A673 (cell line): ENCODE data around the gene GABRB1.

Experiments used
- EZH2 ChIP-seq: fragments of 200-600 bp; sonication (generic); IDR thresholded peaks from 2 replicates; pipeline ENCODE4 v1.6.1; 2017; ENCODE audit warnings: borderline replicate concordance, low read depth, mild to moderate bottlenecking, mixed read lengths, antibody characterized with exemption, low read length; ENCODE audit not compliant: poor library complexity, severe bottlenecking
- TF ChIP-seq, protein P1 (sequence below): fragments of 300-800, 200-600 bp; sonication (generic); conservative IDR thresholded peaks from 2 replicates; pipeline ENCODE4 v1.5.1; 2017; ENCODE audit warnings: low read depth, mild to moderate bottlenecking, antibody characterized with exemption, low read length, moderate library complexity, mixed read lengths

DNA sequence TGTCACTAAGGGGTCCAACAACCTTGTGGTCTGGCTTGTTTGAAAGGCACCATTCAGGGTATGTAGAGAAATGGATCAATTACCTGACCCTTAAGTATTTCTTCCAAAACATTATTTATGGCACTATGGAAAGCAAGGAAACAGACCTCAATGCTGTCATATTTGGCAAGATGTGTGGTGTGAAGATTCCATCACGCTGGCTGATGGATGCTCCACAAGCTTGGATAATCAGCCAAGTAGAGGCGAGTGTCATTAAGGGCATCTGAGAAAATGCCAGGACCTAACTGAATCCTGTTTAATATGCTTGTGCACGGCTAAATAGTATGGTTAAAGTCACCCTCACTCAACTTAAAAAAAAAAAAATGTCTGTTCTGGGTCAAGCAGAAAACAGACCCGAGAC lies 311.4 kb downstream of the GABRB1 start:
- TF ChIP-seq, protein P1, sequence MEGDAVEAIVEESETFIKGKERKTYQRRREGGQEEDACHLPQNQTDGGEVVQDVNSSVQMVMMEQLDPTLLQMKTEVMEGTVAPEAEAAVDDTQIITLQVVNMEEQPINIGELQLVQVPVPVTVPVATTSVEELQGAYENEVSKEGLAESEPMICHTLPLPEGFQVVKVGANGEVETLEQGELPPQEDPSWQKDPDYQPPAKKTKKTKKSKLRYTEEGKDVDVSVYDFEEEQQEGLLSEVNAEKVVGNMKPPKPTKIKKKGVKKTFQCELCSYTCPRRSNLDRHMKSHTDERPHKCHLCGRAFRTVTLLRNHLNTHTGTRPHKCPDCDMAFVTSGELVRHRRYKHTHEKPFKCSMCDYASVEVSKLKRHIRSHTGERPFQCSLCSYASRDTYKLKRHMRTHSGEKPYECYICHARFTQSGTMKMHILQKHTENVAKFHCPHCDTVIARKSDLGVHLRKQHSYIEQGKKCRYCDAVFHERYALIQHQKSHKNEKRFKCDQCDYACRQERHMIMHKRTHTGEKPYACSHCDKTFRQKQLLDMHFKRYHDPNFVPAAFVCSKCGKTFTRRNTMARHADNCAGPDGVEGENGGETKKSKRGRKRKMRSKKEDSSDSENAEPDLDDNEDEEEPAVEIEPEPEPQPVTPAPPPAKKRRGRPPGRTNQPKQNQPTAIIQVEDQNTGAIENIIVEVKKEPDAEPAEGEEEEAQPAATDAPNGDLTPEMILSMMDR = no peak
- no peak for TF ChIP-seq EZH2
